Neural crest cell (in vitro differentiated cells): ENCODE measurements around the gene PRKCE. TPM values are rescaled to one million over a fixed set of nuclear protein-coding genes. Genes with fewer than 3 reads are reported as not detected.

Experiments
- DNase-seq: peaks from one replicate; pipeline ENCODE4 v3.0.0; 2021; ENCODE audit warnings: low read depth, mixed read lengths, low spot score
- H3K27ac Mint-ChIP-seq: one replicate; pipeline ENCODE4 v1.8.0; 2021; ENCODE audit warnings: mild to moderate bottlenecking, mixed read lengths; ENCODE audit not compliant: unreplicated experiment
- H3K27me3 Mint-ChIP-seq: 2 replicates; pipeline ENCODE4 v1.8.0; 2021; ENCODE audit warnings: low read depth, mild to moderate bottlenecking, mixed read lengths
- H3K36me3 Mint-ChIP-seq: 2 replicates; pipeline ENCODE4 v1.8.0; 2021; ENCODE audit warnings: low read depth, mild to moderate bottlenecking, mixed read lengths
- H3K4me1 Mint-ChIP-seq: 2 replicates; pipeline ENCODE4 v1.8.0; 2021; ENCODE audit warnings: mixed read lengths
- H3K4me3 Mint-ChIP-seq: one replicate; pipeline ENCODE4 v1.8.0; 2021; ENCODE audit warnings: mild to moderate bottlenecking, mixed read lengths
- H3K9me3 Mint-ChIP-seq: 2 replicates; pipeline ENCODE4 v1.8.0; 2021; ENCODE audit warnings: mixed read lengths
- total RNA-seq: library from RNA; stranded (reverse); gene quantifications from 2 replicates; pipeline ENCODE4 v1.2.1, GENCODE V29; 2021
- TF ChIP-seq, protein P1 (sequence below): fragments of 200-600 bp; sonication (generic); conservative IDR thresholded peaks from 2 replicates; pipeline ENCODE4 v1.5.0; 2021; ENCODE audit warnings: antibody characterized with exemption, mild to moderate bottlenecking

The PRKCE gene
- total RNA-seq, 1 donor from 2014 or later: 15.6 TPM

DNA sequence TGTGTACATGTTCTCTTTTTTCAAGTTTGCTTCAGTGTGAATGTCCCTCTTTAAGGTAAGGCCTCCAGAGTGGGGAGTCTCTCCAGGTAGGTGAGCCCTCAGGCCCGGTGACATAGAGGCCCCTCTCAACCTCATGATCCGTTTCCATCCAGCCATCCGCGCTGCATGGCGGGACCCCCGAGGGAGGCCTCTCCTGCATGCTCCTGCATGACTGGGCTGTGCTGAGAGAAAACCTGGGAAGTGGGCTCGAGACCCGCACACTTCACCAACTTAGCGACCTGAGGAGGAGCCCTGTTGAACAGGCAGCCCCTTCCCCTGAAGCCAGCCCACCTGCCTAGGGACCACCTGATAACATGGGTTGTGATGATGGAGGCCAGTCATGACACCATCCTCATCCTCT lies 514.4 kb downstream of the PRKCE start:
- Mint-ChIP-seq H3K9me3 (no peaks in the 10 kb centered on the region), H3K4me1 (peaks cover 5% of the 10 kb centered on the region), H3K27me3 (no peaks in the 10 kb centered on the region), H3K27ac (no peak overlapping the region), H3K36me3 (peaks cover 3% of the 10 kb centered on the region), H3K4me3 (no peak overlapping the region)
- TF ChIP-seq, protein P1, sequence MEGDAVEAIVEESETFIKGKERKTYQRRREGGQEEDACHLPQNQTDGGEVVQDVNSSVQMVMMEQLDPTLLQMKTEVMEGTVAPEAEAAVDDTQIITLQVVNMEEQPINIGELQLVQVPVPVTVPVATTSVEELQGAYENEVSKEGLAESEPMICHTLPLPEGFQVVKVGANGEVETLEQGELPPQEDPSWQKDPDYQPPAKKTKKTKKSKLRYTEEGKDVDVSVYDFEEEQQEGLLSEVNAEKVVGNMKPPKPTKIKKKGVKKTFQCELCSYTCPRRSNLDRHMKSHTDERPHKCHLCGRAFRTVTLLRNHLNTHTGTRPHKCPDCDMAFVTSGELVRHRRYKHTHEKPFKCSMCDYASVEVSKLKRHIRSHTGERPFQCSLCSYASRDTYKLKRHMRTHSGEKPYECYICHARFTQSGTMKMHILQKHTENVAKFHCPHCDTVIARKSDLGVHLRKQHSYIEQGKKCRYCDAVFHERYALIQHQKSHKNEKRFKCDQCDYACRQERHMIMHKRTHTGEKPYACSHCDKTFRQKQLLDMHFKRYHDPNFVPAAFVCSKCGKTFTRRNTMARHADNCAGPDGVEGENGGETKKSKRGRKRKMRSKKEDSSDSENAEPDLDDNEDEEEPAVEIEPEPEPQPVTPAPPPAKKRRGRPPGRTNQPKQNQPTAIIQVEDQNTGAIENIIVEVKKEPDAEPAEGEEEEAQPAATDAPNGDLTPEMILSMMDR: no peak
- DNase-seq: no peak

DNA sequence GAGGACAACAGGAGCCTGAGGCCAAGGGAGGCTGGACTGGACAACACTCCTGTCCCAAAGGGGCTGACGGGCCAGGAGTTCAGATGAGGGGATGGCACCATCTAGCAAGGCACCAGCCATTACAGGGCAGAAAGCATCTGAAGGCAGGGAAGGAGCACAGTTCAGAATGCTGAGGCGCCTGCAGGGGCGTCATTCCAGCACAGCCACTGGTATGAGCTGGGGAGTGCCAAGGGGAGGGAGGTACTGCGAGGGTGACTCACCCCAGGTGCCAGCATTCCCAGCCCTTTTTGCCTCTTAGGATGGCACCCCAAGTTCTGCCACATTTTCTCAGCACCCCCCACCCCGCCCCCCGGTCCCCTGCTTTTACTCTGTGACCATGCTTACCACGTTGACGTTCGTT lies 515.9 kb downstream of the PRKCE start:
- Mint-ChIP-seq H3K27ac (no peak overlapping the region), H3K4me1 (peaks cover 5% of the 10 kb centered on the region), H3K36me3 (peaks cover 3% of the 10 kb centered on the region), H3K27me3 (no peaks in the 10 kb centered on the region), H3K9me3 (no peaks in the 10 kb centered on the region), H3K4me3 (no peak overlapping the region)
- TF ChIP-seq, protein P1: no peak
- DNase-seq: no peak

DNA sequence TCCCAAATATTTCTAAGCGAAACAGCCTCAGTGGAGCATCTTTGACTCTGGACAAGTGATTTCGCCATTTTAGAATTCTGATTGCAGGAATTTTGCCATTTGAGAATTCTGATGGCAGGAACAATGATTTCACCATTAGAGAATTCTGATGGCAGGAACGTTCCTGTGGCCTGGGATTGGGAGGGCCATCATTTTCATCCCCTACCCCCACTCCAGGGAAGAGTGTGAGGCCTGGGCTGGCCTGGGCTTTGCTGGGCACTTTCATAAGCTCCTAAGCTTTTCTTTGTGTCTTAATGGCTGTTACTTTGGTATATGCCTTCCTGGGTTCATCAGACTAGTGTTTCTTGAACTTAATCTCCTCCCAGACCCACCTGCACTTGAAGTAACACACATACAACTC lies 516.4 kb downstream of the PRKCE start:
- Mint-ChIP-seq H3K27ac (no peak overlapping the region), H3K27me3 (no peaks in the 10 kb centered on the region), H3K9me3 (no peaks in the 10 kb centered on the region), H3K4me1 (peaks cover 5% of the 10 kb centered on the region), H3K36me3 (peaks cover 3% of the 10 kb centered on the region), H3K4me3 (no peak overlapping the region)
- no peak for DNase-seq
- TF ChIP-seq, protein P1: no peak

DNA sequence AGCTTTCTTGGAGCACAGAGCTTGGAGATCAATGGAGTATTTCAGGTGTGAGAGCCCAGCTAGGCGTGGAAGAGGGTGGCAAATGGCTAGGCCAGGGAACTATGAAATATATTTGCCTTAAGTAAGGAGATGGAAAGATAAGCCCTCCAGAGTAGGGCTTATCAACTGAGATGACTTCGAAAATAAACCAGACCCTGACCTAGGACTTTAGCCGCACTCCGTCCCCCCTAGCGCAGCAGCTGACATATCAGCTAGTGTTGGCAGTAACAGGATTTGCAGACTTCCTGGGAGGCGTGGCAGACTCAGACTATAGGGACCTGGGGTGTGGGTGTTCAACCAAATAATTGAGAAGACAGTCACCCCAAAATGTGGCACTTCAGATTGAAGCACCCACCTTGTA lies 518.0 kb downstream of the PRKCE start:
- TF ChIP-seq, protein P1: no peak
- no peak for DNase-seq
- H3K4me3 Mint-ChIP-seq: no peak overlapping the region
- H3K27me3 Mint-ChIP-seq: no peaks in the 10 kb centered on the region
- H3K36me3 Mint-ChIP-seq: peaks cover 3% of the 10 kb centered on the region
- H3K27ac Mint-ChIP-seq: no peak overlapping the region
- H3K9me3 Mint-ChIP-seq: no peaks in the 10 kb centered on the region
- H3K4me1 Mint-ChIP-seq: peaks cover 5% of the 10 kb centered on the region

DNA sequence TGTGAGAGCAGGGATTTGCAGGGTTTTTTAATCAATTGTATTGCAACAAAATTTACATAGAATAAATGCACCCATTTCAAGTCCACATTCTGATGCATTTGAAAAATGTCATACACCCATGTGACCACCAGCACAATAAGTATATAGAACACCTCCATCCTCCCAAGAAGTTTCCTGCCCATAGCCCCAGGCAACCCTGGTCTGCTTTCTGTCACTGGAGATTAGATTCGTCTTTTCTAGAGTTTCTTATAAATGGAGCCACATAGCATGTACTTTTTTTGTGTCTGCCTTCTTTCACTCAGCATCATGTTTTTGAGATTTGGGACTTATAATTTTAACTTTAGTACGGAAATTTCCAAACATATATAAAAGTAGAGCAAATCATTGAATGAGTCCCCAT lies 518.6 kb downstream of the PRKCE start:
- Mint-ChIP-seq H3K9me3 (no peaks in the 10 kb centered on the region), H3K4me3 (no peak overlapping the region), H3K36me3 (peaks cover 1% of the 10 kb centered on the region), H3K27me3 (no peaks in the 10 kb centered on the region), H3K27ac (no peak overlapping the region), H3K4me1 (peaks cover 3% of the 10 kb centered on the region)
- no peak for DNase-seq
- TF ChIP-seq, protein P1: no peak
